HepG2 (cell line): ENCODE results near the gene IRAK1BP1. TPM values are rescaled to one million over a fixed set of nuclear protein-coding genes. Genes with fewer than 3 reads are reported as not detected.
A peak's percentile ranks its signal among the peaks of the same experiment; 100 is the strongest.

Experiments used
- ATAC-seq: fragments of 200-7000 bp; cut with Tn5 transposase; 3 replicates; pipeline ENCODE4 v1.9.1; 2020; ENCODE audit warnings: mild to moderate bottlenecking, moderate library complexity
- BruUV-seq: library from RNA; stranded (reverse); fragments of 400-500 nt; replicated peaks from 2 replicates; lab custom pipeline; 2021; lab: Mats Ljungman, UMichigan
- CTCF ChIA-PET: fragments of 300-600 bp; formaldehyde crosslinking; extraction: SDS; loops from one replicate; lab custom pipeline; 2021; ENCODE audit warnings: low total read pairs, inconsistent platforms, low intra/inter-chr PET ratio; lab: Yijun Ruan, JAX
- POLR2A ChIA-PET: fragments of 350-600 bp; sonication (Branson Sonifier 250); formaldehyde crosslinking; loops from one replicate; lab custom pipeline; 2020; ENCODE audit warnings: antibody characterized with exemption, inconsistent platforms; lab: Yijun Ruan, JAX
- DNase-seq: peaks from one replicate; pipeline ENCODE4 v3.0.0-alpha.2; 2015; ENCODE audit warnings: low spot score
- FAIRE-seq: peaks from 3 replicates; lab custom pipeline; 2011; peaks lifted over from hg19 to GRCh38; lab: Jason Lieb, UNC
- H2AFZ ChIP-seq: one replicate; pipeline ENCODE4 v1.6.1; 2011; ENCODE audit warnings: low read length, inconsistent platforms
- H3K27ac ChIP-seq: fragments of 300-600 bp; 3 replicates; pipeline ENCODE4 v1.8.0; 2011; ENCODE audit warnings: mixed run types, mild to moderate bottlenecking, mixed read lengths, low read length, inconsistent platforms; ENCODE audit not compliant: insufficient read depth; ENCODE audit errors: extremely low read length
- H3K27me3 ChIP-seq, 2 experiments: fragments of 200-600 bp in 1 of 2; 2 replicates in 1 of 2; 3 replicates in 1 of 2; pipeline versions ENCODE4 v1.6.0 to v1.8.0; 2011; ENCODE audit warnings: low read length in 2 of 2, mild to moderate bottlenecking in 2 of 2, moderate library complexity in 2 of 2, inconsistent platforms in 1 of 2; ENCODE audit not compliant: insufficient read depth in 2 of 2, control insufficient read depth in 1 of 2
- H3K36me3 ChIP-seq, 2 experiments: fragments of 200-600 bp in 1 of 2; replicated peaks in 1 of 2; 2 replicates in 1 of 2; 3 replicates in 1 of 2; pipeline versions ENCODE4 v1.5.1 to v1.8.0; 2011; ENCODE audit warnings: low read length in 2 of 2, inconsistent platforms in 1 of 2; ENCODE audit not compliant: insufficient read depth in 2 of 2, control insufficient read depth in 1 of 2
- H3K4me1 ChIP-seq: 2 replicates; pipeline ENCODE4 v1.5.1; 2012; ENCODE audit warnings: low read length, inconsistent platforms; ENCODE audit not compliant: insufficient read depth
- H3K4me2 ChIP-seq: 2 replicates; pipeline ENCODE4 v1.6.0; 2011; ENCODE audit warnings: low read depth, low read length, inconsistent platforms
- H3K4me3 ChIP-seq, 3 experiments: fragments of 200-600 bp in 1 of 3; sonication (generic), shearing (Covaris generic) in 1 of 3; replicated peaks in 1 of 3; 2 replicates each; pipeline ENCODE4 v1.5.1; 2011 to 2016; ENCODE audit warnings: low read length in 3 of 3, inconsistent platforms in 2 of 3, low read depth in 2 of 3, mild to moderate bottlenecking in 2 of 3, control low read depth in 1 of 3, mixed read lengths in 1 of 3; ENCODE audit not compliant: insufficient read depth in 1 of 3
- H3K79me2 ChIP-seq: one replicate; pipeline ENCODE4 v1.6.1; 2011; ENCODE audit warnings: low read length, inconsistent platforms; ENCODE audit not compliant: insufficient read depth
- H3K9ac ChIP-seq: 2 replicates; pipeline ENCODE4 v1.6.0; 2011; ENCODE audit warnings: mild to moderate bottlenecking, low read depth, low read length, inconsistent platforms; ENCODE audit not compliant: insufficient read depth
- H3K9me3 ChIP-seq: 2 replicates; pipeline ENCODE4 v1.5.1; 2012; ENCODE audit warnings: mild to moderate bottlenecking, low read length
- H4K20me1 ChIP-seq: 2 replicates; pipeline ENCODE4 v1.6.0; 2011; ENCODE audit warnings: inconsistent platforms, mild to moderate bottlenecking, low read length, moderate library complexity; ENCODE audit not compliant: insufficient read depth
- MAFK ChIP-seq, 2 experiments: IDR thresholded peaks in 1 of 2; conservative IDR thresholded peaks in 1 of 2; 2 replicates each; pipeline ENCODE4 v1.6.1; 2011; ENCODE audit warnings: improper control_type of control experiment in 2 of 2, low read length in 2 of 2
- MLLT10 ChIP-seq: sonication (generic); formaldehyde crosslinking; IDR thresholded peaks from 2 replicates; pipeline ENCODE4 v1.4.0; 2020; ENCODE audit warnings: missing genetic modification reagents
- ZNF75D ChIP-seq: sonication (generic); formaldehyde crosslinking; IDR thresholded peaks from 2 replicates; pipeline ENCODE4 v1.8.1; 2023; ENCODE audit warnings: missing genetic modification reagents, mild to moderate bottlenecking, borderline replicate concordance
- WGBS: methylation state at CpG from one replicate; pipeline ENCODE4 v1.1.6; 2017; ENCODE audit warnings: low lambda C conversion rate; 5-methylcytosine and 5-hydroxymethylcytosine counted together
- in situ Hi-C: cut with HindIII; loops from 2 replicates; pipeline ENCODE4 v1.10.0; 2017; ENCODE audit warnings: low pct_unique_long_range_greater_than_20kb; ENCODE audit not compliant: extremely low pct_ligation_motif_present
- intact Hi-C: fragments of 100-400 bp; cut with micrococcal nuclease; formaldehyde crosslinking; loops from one replicate; pipeline ENCODE4 v1.10.0; 2022; ENCODE audit not compliant: unreplicated experiment
- polyA plus RNA-seq, 8 experiments: library from polyadenylated mRNA; depleted of rRNA in 3 of 8; stranded (reverse) in 7 of 8; unstranded in 1 of 8; fragments of >200 nt; fragmentation: Illumina TruSeq in 4 of 8; extraction: Trizol in 4 of 8; gene quantifications; 2 replicates each; pipeline versions ENCODE4 v1.2.1 to v1.2.3, GENCODE V29; 2011 to 2016; ENCODE audit warnings: low read depth in 4 of 8, missing spikeins in 1 of 8, mixed read lengths in 1 of 8; ENCODE audit not compliant: insufficient read depth in 1 of 8
- total RNA-seq, 5 experiments: library from RNA; depleted of rRNA; stranded (reverse); fragments of >200 nt; fragmentation: Illumina TruSeq; extraction: Trizol; gene quantifications; 2 replicates each; pipeline ENCODE4 v1.2.3, GENCODE V29; 2016; ENCODE audit warnings: low read depth in 1 of 5

Gene IRAK1BP1
- total and polyA plus RNA-seq, 2 of the 13 experiments (the other 11 are each of a cell fraction or from before 2014, with no cell fraction given), result 0.86 to 1.5 TPM

DNA sequence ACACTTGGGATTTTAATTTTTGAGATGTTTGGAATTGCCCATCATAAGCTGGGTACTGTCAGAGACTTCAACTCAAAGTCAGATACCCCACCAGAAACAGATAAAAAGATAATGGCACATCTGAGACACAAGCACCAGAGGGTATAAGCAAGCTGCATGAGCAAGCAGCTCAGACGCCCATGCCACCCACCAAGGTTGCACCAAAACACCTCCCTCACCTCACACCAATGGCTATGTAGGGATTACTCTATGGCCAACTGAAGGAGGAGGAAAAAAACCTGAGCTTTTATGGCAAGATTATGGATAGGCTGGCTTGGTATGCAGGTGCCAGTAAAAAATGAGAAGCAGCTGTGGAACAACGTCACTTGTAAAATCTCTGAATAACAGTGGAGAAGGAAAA lies 3.8 kb upstream of the IRAK1BP1 start:
- TF ChIP-seq ZNF75D (CRISPR knock-in tag), result no peak
- Histone ChIP-seq H4K20me1 (no peaks in the 10 kb centered on the region), H3K27me3 (no peaks in the 10 kb centered on the region), H3K4me2 (no peak overlapping the region), H3K9ac (no peak overlapping the region), H3K4me1 (peaks cover 11% of the 10 kb centered on the region), H3K36me3 (no peaks in the 10 kb centered on the region), H2AFZ (no peak overlapping the region), H3K79me2 (no peaks in the 10 kb centered on the region), H3K4me3 (no peak overlapping the region), H3K9me3 (no peaks in the 10 kb centered on the region), H3K27ac (no peak overlapping the region)
- no peak for DNase-seq
- WGBS, result 41% methylated on average over 1 of the region's 2 CpGs
- FAIRE-seq, result no peak
- in situ Hi-C loops, result no loop called here
- ChIA-PET POLR2A (no interaction called here), CTCF (no interaction called here)
- ATAC-seq, result no peak
- no TSS peak for BruUV-seq
- intact Hi-C loops, result loop anchor here (10.0 kb wide), 1 partner anchor 211 kb away; the partner anchor contains the start of gene PHIP

DNA sequence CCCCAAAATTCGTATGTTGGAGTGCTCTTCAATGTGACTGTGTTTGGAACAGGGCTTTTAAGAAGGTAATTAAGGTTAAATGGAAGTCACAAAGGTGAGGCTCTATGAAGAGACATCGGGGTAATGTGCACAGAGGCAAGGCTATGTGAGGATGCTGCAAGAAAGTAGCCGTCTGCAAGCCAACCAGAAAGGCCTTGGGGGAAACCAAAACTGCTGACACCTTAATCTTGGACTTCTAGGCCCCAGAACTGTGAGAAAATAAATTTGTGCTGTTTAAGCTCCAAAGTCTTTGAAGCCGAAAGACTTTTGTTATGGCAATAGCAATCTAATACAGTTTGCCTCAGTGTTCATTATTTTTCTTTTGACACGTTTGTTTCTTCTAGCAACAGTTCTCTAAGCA lies 2.4 kb upstream of the IRAK1BP1 start:
- Histone ChIP-seq H3K36me3 (no peaks in the 10 kb centered on the region), H3K79me2 (no peaks in the 10 kb centered on the region), H3K9ac (no peak overlapping the region), H4K20me1 (no peaks in the 10 kb centered on the region), H3K4me2 (no peak overlapping the region), H3K4me3 (no peak overlapping the region), H3K4me1 (peaks cover 12% of the 10 kb centered on the region), H3K27me3 (no peaks in the 10 kb centered on the region), H2AFZ (no peak overlapping the region), H3K9me3 (no peaks in the 10 kb centered on the region), H3K27ac (no peak overlapping the region)
- FAIRE-seq (no peak), DNase-seq (no peak), ATAC-seq (no peak)
- no TSS peak for BruUV-seq
- in situ Hi-C loops (no loop called here), intact Hi-C loops (loop anchor here (5.0 to 10.0 kb wide), 3 partner anchors 210 to 1002 kb away; partner anchors contain the start of genes HMGN3 and PHIP)
- ChIA-PET CTCF (no interaction called here), POLR2A (no interaction called here)
- TF ChIP-seq MAFK (conservative IDR thresholded peaks at IDR 0.05 in 1 of 2, IDR thresholded peaks at IDR 0.05 in 1 of 2; ENCODE audit: low read length in 2 of 2) (peak in 1 of 2 experiments; percentile 53; a peak in 3 of 4 replicates), MLLT10 (CRISPR knock-in tag) (no peak)
- WGBS, result 69% methylated on average over 5 of the region's 5 CpGs
